ENCODE results near the gene WDR76.
"Not testable (repeated sequence)": the region's sequence is repeated elsewhere in the genome, so short reads cannot be mapped to it uniquely, and the experiment has no call there.

WDR76 gene

DNA sequence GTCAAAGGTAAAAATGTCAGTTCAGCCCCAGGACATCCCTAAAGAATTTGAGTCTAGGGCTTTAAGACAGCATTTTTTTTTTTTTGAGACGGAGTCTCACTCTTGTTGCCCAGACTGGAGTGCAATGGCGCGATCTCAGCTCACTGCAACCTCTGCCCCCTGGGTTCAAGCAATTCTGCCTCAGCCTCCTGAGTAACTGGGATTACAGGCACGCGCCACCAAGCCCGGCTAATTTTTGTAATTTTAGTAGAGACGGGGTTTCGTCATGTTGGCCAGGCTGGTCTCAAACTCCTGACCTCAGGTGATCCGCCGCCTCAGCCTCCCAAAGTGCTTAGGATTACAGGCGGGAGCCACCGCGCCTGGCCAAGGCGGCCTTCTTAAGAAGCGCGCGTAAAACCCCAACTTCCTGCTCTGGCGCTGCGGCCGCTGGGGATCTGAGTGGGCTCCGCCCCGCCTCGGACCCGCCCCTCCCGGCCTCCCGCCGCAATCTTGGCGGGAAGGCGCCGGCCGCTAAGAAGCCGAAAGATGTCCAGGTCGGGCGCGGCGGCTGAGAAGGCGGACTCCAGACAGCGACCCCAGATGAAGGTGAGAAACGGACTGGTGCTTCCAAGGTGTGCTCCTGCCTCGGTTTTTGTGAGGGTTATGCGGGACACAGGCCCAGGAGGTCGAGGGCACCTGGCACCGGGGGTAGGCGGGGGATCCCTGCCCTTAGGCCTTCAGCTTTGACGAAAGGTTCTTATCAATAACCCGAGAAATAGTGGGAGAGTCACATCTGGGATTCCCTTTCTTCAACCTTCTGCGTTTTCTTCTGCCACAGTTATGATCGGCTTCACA is at the start of gene WDR76:
Gene WDR76 (plus strand): TSS at position 495 of the 834 bp plus-strand sequence. CDS start 31 bp downstream, at position 526.
- DNase-seq (ENCODE audit: low read depth in 2 of 2), result peak; percentile 80 to 81

DNA sequence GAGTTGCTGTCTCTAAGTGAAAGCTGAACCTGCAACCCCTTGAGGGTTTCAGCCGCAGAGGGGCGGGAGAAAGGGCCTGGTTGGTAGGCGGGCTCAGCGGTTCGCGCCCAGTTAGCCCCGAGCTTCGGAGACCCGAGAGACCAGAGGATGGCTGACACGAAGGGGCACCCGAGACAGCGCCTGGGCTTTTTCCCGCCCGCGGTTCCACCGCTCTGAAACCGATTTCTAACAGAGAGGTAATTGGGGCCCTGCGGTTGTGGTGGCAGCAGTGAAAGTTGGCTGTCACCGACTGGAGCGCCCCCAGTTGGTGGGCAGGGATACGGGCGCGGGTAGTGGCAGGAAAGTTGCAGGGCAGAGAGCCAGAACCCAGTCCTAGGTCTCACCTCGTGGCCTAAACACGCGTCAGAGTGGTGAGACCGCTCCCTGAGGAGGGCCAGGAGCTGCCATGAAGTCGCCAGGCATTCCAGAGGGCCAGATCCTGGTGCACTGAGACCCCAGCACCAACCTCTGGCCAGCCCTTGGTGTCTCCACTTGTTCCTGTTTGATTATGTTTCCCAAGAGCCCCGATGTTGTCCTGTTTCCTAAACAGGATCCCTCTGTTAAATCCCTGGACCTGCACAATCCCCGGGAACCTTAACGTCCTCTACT is 49.4 kb upstream of the WDR76 start:
- DNase-seq (ENCODE audit: low read depth in 2 of 2), result peak; percentile 86 to 88

DNA sequence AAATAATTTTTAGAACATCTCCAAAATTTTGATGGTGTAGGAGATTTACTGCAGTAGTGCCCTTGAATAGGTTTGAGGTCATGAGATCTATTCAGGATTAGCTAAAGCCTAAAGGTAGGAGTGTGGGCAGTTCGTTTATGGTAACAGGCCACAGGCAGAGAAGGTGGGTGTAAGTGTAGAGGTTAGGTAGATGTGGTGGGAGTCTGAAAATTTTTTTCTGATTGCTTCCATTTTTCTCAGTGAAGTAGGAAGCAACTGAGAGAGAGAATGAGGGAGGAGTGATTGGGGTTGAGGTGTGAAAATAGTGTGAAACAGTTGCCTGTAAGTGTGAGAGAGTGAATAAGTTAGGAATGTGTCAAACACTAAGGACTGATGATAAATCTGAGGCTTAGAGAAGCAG is 47.8 kb upstream of the WDR76 start:
- DNase-seq (ENCODE audit: low read depth in 2 of 2), result no peak

DNA sequence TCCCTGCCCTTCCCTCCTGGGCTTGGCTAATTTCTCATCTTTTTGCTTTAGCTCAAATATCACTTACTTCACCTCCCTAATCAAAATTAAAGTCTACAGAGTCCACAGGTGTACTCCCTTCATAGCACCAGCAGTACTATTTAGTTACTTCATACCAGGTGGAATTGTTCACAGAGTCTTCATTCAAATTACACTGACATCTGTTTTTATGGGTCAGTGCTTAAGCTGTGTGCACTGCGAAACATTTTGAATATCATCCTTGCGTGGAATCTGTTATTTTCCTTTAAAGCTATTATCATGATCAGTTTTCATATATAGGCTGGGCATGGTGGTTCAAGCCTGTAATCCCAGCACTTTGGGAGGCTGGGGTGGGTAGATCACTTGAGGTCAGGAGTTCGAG is 37.4 kb upstream of the WDR76 start:
- DNase-seq (ENCODE audit: low read depth in 2 of 2), result no peak

DNA sequence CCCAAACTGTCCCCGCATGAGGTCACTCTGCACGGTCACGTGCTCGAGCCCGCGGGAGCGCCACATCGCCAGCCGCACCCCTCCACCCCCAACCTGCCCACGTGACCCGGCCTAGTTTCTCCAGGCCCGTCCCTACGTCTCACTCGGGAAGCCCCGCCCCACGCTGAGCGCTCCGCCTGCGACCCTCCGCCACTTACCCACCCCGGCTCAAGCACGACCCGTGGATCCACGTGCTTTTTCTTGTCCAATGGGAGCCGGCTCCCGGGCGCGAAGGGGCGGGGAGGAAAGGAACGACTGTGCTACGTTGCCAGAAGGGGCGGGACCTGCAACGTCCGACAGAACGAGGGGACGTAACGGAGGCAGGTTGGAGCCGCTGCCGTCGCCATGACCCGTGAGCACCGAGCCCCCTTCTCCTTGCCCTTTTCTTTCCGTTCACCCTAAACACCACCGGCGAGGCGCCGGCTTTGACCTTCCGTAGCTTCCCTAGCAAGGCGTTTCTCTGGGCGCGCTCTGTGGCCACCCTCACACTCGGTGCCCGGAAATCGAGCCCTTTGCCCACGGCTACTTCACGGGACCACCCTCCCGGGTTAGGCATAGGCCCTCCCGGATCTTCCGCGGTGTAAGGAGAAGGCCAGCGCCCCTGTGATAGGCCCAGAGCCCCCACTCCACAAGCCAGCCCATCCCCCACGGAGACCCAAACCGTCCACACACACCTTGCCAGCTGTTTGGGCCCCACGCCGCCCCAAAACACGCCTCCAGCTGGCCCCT is 34.6 kb upstream of the WDR76 start, which contains the start of gene SERF2:
Gene SERF2 (plus strand): TSS at position 328 of the 768 bp plus-strand sequence. CDS start 57 bp downstream, at position 385.
- peak; percentile 100 for DNase-seq (ENCODE audit: low read depth in 2 of 2)

DNA sequence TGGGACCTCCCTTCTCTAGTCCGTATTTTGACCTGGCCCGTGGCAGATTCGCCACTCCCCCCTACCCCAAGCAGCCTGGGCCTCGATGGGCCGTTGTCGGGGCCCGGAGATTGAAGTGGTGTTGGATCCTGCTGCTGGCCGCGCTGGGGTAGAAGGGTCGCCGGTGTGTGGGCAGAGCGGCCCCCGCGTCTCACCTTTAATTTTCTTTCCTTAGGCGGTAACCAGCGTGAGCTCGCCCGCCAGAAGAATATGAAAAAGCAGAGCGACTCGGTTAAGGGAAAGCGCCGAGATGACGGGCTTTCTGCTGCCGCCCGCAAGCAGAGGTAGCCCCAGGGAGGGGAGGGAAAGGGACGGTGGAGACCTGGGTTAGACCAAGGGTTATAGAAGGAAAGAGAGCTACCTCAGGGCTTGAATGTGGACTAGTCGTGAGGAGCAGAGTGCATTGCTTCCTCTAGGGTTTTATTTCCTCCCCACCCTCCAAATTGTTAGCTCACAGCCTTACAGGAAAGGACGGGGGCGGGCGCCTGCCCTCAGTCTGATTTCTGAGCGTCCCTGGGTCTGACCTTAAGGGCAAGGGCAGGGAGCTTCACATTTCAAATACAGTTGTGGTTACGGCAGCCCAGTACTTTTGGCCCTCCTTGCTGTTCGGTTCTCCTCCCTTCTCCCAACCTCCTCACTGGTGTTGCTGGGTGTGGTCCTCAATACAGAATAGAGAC is 33.9 kb upstream of the WDR76 start:
- no peak for DNase-seq (ENCODE audit: low read depth in 2 of 2)

DNA sequence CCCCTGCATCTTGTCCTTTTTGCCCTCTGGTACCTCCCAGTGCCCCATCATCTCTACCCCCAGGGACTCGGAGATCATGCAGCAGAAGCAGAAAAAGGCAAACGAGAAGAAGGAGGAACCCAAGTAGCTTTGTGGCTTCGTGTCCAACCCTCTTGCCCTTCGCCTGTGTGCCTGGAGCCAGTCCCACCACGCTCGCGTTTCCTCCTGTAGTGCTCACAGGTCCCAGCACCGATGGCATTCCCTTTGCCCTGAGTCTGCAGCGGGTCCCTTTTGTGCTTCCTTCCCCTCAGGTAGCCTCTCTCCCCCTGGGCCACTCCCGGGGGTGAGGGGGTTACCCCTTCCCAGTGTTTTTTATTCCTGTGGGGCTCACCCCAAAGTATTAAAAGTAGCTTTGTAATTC is 33.2 kb upstream of the WDR76 start:
- DNase-seq (ENCODE audit: low read depth in 2 of 2), result no peak

DNA sequence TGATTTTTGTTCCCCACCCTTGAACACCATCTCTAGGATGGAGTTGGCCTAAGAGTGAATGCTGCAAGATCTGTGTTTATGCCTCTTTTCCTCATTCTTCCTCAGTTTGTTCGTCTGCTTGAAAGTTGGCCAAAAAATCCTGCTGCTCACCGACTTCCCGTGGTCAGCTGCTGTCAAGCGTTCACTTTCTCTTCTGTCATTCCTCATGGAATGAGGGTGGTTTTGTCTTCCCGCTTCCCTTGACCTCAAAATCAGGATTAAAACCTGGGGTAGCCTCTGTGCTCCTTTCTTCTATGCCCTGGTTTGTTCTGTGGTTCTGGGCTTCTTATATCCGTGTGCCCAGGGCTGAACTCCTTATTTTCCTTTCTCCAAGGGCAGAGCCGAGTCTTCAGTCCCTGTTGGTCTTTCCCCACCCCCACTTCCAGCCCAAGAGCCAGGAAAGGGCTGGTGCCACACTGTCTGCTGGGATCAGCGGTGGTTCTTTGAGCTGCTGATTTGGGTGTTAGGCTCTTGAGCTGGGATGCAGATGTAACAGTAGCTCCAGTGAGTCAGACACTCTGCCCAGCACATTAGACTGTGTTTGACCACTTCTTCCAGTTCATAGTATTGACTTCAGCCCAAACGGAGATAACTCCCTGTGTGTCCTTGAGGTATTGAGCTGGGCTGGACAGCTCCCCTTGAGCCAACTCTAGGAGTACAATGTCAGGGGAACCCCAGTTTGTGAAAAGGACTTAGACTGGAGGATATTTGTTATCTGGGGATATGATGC is 32.3 kb upstream of the WDR76 start:
- DNase-seq (ENCODE audit: low read depth in 2 of 2), result no peak

DNA sequence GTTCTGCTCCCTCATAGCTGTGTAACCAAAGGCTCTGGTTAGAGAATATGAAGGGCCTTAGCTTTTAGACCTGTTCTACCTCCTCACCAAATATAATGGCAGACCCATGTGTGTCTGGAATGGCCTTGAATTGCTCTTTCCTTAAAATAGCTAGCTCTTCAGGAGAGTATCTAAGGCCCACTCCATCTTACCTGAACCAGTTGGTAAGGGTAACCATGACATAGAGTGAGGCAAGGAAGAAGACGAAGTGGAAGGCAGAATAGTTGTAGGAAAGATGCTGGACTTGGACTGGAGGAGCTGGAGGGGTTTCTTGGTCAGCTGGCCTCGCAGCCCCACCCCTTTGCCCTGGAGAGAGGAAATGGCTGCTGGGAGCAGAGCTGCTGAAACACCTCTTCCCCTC is 31.6 kb upstream of the WDR76 start:
- DNase-seq (ENCODE audit: low read depth in 2 of 2), result no peak

DNA sequence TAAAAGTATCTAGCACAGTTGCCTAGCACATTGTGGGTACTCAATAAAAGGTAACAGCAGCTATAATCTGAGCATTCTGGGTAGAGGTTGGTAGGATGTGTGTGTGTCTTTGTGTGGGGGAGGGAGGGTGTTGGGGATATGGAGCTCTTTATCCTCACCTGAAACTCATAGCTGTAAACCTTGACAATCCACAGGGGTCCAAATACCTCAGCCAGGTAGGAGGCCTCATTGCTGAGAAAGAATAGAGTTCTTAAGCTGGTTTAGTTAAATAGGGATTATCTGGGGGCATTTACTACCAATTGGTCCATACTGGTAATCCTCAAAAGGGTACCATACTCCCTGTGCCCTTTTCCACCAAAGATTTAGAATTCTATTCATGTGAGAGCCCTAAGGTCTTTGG is 30.8 kb upstream of the WDR76 start:
- DNase-seq (ENCODE audit: low read depth in 2 of 2), result no peak

DNA sequence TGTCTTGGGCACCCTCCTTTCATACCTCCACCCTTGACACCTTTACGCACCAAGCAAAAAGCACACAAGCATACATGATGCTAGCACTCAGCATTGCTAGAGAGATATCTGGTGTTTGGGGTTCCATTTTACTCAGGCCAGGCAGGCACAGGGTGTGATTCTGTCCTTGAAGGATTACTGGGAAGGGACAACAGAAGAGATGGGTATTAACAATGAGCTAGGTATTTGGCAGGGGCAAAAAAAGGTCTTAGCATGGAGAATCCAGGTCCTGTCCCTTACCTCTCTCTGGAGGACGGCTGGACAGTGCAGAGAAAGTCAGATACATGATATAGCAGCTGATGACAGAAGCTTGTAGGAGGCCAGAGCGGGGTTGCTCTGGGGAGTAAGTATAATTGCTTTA is 30.2 kb upstream of the WDR76 start:
- DNase-seq (ENCODE audit: low read depth in 2 of 2), result no peak

DNA sequence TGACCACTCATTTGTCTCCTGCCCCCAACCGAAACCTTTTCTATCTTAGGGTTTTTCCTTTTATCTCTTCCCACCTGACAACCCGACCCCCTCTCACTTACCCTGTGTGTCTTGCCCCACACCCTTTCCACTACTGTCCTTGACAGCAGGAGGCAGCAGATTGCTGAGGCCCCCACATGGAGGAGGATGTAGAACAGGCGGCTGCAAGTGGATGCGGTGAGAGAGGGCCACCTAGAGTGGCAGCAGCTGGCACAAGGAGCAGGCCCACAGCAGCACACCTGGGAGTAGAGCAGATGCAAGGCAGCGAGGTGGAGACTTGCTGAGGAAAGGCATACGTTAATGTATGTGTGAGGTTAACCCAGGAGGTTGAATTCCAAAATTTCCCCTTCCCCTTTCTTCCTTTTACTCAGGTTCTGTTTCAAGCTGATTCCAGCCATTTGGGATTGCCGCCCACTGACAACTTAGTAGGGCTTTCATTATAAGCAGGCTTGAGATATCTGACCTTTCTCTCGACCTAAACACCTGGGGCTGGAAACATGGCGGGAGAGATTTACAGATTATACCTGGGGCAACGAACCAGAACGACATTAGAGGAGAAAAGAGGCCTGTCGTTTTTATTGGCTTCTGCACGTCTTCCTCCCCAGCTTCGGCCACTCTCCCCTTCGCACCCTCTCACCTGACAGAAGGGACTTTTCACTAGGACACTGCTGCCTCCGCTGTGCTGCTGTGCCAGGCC is 27.4 kb upstream of the WDR76 start:
- DNase-seq (ENCODE audit: low read depth in 2 of 2), result no peak

DNA sequence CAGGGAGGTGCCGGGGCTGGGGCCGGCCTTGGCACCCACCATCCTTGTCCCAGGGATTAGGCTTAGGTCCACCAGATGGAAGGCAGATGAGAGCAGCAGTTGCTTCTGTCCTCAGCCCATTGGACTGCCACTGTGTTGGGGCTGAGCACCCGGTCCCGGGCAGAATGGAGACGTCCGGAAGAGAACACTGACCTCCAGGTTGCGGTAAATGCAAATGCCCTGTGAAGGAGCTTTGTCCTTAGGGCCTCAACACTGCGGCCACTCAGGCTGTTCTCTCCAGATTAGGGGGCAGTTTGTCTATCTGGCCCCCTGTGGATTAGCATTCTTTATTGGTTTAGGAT is 26.9 kb upstream of the WDR76 start, which contains the start of gene SERINC4:
Gene SERINC4 (minus strand): TSS at position 276 of the 341 bp plus-strand sequence. CDS start 234 bp downstream, at position 42.
- no peak for DNase-seq (ENCODE audit: low read depth in 2 of 2)

DNA sequence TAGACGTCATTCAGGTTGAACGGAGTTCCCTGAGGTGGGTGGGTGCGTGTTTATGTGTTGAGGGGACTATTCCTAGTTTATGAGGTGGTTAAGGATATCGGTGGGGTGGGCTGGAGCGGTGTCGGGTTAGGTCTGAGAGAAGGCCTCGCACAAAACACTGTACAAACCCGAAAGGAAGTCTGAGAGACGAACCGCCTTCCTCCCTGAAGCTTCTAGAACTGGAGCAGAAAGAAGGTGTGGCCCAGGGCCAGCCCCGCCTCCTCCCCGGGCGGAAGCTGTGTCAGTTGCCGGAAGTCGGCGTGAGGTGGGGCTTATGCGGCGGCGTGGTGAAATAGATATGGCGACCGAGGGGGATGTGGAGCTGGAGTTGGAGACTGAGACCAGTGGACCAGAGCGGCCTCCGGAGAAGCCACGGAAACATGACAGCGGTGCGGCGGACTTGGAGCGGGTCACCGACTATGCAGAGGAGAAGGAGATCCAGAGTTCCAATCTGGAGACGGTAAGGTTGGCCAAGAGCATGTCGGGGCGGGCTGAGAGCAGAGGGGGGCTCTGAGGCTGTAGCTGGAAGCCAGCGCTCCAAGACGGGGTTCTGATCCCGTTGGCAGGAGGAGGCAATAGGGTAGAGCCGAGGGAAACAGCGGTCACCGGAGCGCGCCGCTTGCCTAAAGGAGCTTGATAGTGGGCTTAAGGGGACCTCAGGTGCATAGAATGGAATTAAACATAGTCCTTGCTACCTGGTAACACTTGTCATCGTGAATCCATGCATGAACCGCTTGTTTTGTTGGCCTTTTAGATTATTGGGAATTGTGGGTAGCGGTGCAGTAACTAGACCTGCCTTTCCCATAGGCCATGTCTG is 26.3 kb upstream of the WDR76 start, which contains the start of gene HYPK:
Gene HYPK (plus strand): TSS at position 314 of the 856 bp plus-strand sequence. CDS start 24 bp downstream, at position 338.
- DNase-seq (ENCODE audit: low read depth in 2 of 2), result peak; percentile 83 to 86

DNA sequence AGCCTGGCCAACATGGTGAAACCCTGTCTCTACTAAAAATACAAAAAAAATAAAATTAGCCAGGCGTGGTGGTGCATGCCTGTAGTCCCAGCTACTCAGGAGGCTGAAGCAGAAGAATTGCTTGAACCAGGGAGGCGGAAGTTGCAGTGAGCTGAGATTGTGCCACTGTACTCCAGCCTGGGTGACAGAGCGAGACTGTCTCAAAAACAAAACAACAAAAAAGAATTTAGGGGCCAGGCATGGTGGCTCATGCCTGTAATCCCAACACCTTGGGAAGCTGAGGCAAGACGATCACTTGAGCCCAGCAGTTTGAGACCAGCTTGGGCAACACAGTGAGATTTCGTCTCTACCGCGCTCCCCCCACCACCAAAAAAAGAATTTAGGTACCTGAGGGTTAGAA is 24.1 kb upstream of the WDR76 start:
- DNase-seq (ENCODE audit: low read depth in 2 of 2), result not testable (repeated sequence)

DNA sequence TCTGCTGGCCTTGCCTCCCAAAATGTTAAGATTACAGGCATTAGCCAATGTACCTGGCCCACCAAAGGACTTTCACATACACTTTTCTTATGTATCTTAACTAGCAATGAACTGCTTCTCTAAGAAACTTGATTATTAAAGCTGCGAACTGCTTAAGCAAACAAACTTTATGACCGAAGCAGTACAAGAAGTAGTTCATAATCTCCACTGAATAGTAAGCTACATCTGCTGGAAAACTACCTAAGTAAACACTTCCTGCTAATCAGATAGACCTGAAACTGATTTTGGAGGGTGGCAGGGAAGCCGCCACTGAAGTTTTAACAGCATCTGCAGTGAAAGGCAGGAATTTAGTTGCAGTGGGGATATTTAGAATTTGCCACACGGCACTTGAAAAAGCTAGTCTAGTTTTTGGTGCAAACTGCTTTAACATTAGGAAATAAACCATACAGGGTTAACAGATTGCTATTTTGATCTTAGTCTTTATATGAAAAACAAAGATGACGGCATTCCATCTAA is 18.3 kb upstream of the WDR76 start:
- DNase-seq (ENCODE audit: low read depth in 2 of 2), result no peak

DNA sequence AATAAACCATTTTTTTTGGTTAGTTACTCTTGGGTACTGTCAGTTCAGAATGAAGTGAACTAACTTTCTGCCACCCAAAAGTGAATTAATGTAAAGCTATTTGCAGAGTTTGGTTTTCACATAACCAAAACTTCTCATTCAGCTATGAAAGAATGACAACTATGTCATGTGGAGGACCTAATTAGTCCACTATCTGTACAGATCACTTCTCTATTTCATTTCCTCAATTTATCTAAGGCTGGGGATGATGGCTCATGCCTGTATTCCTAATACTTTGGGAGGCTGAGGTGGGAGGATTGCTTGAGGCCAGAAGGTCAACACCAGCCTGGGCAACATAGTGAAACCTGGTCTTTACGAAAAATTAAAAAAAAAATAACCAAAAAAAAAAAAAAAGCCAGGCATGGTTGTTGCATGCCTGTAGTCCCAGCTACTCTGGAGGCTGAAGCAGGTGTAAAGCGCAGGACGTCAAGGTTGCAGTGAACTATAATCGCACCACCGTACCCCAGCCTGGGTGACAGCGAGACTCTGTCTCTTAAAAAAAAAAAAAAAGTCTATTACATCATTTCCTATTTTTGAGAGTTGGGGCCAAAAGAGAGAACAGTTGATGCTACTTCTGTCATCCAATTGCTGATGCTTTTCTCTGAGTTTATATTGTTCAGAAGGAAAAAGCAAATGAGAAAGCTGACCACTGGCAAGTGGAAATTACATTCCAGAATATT is 17.7 kb upstream of the WDR76 start:
- DNase-seq (ENCODE audit: low read depth in 2 of 2), result no peak

DNA sequence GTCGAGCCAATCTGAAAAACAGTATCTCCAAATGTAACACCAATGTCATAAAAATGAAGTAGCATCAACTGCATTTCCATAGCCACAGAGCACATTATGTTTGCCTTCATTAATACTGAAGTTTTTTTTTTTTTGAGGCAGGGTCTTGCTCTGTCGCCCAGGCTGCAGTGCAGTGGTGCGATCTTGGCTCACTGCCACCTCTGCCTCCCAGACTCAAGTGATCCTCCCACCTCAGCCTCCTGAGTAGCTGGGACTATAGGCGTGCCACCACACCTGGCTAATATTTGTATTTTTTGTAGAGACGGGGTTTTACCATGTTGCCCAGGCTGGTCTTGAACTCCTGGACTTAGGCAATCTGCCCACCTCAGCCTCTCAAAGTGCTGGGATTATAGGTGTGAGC is 11.7 kb upstream of the WDR76 start:
- DNase-seq (ENCODE audit: low read depth in 2 of 2), result not testable (repeated sequence)

Measured in stimulated activated CD8-positive, alpha-beta memory T cell treated with anti-CD3 and anti-CD28 coated beads, Interleukin-15, amount 100 ng/mL, for 48 hours (primary cell).